ENCODE results near the gene PTPRG.
A peak's percentile ranks its signal among the peaks of the same experiment; 100 is the strongest.

PTPRG gene

DNA sequence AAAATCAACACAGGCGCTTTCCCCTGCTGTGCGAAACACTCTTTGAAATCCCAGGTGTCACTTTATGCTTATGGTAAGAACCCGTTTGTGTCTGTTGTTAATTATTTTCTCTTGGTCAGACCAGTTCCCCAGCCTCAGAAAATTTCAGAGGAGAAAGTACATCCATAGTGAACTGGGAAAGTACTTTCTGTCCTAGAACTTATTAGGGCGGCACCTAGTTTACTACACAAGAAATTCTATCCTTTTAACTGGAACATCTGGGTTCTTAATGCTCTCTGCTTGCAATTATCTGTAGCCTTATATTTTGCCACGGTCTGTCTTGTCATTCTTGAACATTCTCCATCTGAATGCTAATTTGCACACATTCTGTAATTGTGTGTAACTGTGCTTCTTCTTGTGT is 215.0 kb downstream of the PTPRG start:
- DNase-seq: no peak

DNA sequence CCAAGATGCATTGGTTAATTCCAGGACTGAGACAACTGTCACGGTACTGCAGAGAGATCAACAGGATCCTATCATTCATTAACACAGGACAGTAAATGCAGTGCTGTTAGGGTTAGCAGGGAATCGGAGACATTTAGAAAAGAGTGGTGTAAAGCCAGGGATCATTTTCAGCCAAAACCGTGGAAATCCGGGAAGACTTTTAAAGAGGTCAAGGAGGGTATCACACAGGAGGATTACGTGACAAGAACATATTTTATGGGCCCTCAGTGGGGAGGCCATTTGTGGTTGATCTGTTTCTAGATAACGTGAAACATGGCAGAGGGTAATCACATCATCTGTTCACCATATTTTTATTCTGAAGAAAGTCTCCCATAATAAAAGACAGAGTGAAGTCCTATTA is 216.1 kb downstream of the PTPRG start:
- DNase-seq: no peak

DNA sequence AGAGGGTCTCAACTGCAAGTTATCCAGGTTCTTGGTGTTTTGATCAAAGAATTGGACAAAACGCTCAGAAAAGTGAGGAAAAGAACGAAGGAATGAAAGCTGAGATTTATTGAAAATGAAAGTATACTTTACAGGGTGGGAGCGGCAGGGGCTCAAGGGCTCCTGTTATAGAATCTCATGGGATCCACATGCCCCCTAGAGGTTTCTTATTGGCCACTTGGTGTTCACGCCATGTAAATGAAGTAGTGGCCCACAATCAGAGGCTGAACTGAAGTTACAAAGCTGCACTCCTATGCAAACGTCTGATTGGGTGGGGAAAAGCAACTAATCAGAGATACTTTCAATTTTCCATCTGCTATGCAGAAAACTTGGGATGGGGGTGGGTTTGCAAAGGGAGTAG is 216.7 kb downstream of the PTPRG start:
- DNase-seq: no peak

DNA sequence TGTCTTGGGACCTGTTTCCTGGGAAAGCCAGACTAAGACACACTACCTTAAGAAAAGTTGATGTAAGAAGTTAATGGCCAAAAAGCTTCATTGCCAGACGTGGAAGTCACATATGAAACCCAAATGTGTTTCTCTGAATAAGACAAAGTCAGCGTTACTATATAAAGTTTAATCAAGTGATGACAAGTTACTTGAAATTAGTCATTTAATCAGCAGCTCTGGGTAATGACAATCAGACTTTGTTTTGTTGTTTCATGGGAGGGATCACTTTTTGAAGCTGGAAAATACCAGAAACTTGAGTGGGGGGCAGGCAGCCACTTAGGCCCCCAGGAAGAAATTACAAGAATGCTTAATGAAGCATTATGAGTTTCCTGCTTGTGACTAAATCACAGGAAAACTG is 218.6 kb downstream of the PTPRG start:
- peak; percentile 65 for DNase-seq

DNA sequence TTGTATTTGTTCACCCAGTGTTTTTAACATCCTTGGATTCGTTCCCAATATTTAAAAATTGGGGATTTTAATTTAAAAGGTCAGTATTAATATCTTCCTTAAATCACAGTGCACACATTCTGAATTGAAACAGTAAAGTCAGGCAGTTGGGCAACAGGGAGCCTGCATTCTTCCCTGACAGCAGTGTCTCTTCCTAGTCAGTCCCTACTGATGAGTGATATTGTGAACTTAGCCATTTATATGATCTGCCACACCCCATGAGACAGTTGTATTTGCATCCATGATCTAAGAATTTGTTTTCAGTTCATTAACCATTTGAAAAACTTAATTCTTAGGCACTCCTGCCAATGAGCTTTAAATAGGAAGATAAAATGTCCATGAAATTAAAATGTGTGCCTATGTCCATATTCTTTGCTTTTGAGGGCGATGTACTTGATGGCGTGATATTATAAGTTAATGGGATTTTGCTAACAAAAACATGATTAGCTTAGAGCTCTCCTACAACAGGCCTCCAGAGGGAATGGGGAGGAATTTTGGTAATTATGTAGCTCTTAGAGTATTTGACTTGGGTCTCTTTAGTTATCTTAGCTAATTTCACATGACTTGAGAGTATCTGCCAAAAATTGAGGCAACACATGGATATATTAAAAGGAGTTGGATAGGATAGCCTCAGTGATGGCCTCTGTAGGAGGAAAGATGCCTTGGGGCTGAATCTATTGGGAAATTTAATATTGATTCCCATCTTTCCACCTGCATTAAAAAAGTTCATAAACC is 219.3 kb downstream of the PTPRG start:
- DNase-seq: no peak

DNA sequence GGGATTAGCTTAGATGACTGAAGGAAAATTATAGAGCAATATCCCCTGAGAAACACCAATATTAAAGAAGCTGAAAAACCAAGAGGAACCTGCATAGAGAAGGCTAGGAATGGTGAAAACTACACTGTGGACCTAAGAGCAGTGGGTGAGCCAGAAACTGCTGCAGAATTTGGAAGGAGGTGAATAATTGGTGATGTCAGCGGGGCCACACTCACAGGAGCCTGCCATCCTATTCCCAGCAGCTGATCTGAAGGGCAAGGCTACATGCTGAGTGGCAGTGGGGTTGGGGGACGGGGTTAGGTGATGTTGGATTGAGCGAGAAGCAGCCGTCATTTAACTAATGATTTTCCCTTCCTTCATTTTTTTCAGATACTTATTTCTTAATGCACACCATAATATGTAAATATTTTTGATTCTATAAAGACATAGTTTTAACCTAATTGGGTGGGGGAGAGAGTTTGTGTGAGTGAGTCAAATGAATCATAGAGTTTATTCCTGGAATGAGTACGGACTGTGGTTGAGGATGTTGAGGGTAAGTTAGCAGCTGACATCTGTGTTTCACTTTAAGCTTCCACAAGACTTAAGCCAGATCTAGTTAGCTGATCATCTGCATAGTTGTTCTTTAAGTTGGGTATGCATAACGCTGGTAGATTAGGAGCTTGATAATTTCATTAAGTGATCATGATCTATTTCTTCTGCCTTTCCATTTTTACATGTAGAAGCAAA is 222.8 kb downstream of the PTPRG start:
- DNase-seq: peak; percentile 84

DNA sequence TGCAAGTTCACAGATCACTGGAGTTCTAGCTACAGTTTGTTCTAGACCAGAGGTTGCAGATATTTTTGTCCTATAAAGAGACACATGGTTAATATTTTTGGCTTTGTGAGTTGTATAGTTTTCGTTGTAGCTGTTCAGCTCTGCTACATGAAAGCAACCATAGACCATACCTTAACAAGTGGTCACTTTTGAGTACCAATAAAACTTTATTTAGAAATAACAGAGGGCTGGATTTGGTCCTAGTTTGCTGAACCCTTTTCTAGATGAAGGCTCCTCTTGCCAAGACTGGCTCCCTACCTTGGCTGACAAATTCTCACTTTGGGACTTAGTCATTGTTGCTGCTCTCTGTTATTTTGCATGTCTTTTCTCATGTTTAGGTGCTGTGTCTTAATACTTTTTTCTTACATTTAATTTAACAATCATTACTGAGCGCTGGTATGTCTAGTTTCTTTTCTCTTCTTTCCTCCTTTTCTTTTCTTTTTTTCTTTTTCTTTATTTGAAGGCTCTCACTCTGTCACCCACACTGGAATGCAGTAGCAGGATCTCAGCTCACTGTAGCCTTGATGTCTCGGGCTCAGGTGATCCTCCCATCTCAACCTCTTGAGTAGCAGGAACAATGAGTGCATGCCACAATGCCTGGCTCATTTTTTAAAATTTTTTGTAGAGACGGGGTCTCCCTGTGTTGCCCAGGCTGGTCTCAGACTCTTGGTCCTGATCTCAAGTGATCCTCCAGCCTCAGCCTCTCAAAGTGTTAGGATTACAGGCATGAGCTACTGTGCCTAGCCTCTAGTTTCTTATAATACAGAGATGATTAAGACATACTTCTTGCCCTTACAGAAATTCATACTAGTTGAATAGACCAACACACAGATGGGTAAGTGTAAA is 227.5 kb downstream of the PTPRG start:
- no peak for DNase-seq

DNA sequence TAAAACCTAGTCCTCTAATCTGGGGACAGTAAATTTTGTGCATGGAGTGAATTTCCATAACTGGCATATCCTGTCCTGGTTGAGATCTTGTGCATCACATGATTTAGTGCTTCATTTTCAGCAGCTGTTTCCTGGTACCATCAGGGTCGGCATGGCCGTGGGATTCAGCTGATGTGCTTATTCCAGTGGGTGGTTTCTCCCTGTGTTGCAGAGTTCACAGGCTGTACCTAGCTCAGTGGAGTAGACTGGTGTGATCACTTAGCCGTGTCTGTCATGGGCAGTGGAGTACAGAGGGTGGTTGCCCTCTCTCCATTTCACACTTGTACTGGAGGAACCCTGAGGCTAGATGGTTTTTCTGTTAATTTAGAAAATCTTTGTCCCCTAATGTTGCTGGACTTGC is 228.5 kb downstream of the PTPRG start:
- no peak for DNase-seq

DNA sequence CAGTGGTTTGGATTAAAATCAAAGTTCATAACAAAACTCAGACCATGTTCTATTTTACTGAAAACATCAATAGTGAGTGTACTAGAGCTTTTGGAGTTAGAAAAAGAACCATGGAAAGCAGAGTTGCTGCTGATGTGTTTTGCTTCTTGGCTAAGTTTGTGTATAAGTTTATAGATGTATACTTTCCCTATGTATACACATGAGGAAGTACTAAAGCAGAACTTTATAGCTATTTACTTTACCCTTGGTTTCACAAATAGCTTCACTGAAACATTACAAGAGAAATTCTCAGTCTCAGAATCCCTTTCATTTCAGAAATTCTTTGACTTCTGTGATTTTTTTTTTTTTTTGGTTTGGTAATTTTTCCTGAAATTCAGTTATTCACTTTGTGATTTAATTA is 229.0 kb downstream of the PTPRG start:
- DNase-seq: no peak

DNA sequence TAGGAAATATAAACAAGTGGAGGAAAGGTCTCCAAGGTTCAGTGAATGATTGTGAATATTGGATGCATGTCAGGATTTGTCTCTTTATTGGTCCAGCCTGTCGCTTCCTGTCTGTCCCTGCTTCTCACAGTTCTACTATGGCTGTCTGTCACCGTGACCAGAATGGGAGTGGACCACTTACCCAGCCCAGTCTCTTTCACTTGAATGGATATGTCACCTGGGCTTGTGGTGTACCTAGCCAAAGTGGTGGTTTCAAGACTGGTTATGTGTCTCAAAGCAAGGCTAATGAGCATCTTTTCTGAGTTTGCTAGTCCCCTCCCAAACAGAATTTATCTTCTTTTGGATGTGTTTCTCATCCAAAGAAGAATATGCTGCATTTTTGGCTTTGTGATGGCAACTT is 231.7 kb downstream of the PTPRG start:
- DNase-seq: no peak

DNA sequence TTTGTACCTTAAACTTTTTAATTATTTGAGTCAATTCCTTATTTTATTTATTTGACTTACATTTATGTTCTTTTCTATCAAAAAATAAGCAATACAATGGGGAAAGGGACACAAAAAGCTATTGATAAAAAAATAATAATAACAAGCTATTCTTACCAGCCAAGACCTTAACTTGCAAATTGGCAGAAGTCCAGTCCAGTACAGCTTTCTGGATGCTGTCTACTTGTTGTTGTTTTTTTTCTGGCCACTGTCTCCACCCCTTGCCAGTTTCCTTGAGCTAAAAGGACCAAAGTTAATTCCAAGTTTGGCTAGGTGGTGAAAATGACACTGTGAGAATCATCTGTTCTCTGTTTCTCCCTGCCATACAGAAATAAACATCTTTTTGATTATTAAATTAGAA is 232.2 kb downstream of the PTPRG start:
- DNase-seq: no peak

DNA sequence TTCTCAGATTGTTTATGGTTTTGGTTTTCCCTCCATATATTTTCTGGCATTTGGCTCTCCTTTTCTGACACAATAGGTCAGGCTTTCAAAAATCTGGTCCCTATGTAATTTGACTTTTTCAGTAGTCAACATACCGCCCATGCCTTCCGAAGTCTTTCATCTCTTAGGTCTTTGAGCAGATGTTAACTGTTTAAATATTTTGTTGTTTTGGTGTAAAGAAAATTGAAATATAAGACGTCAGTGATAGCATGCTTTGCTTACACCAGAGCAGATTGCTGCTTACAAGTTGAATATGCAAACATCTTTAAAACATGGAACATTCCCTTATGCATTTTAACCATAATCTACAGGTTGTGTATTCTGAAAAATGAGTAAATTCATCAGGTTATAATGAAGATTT is 233.0 kb downstream of the PTPRG start:
- DNase-seq: no peak

DNA sequence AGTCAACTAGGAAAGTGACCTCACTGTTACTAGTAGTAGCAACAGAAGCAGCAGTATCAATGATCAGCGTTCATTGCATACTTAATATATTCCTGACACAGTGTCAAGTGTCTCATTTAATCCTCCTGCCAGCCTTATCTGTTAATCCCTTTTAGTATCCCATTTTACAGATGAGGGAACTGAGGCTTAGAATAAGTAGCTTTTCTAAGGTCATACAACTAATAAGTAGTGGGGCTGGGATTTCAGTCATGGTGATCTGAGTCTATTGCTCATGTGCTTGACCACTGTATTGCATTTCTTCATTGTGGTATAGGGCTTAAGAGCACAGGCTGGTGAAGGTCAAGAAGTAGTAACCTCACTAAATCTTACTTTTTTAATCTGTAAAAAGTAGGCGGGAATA is 233.6 kb downstream of the PTPRG start:
- no peak for DNase-seq

DNA sequence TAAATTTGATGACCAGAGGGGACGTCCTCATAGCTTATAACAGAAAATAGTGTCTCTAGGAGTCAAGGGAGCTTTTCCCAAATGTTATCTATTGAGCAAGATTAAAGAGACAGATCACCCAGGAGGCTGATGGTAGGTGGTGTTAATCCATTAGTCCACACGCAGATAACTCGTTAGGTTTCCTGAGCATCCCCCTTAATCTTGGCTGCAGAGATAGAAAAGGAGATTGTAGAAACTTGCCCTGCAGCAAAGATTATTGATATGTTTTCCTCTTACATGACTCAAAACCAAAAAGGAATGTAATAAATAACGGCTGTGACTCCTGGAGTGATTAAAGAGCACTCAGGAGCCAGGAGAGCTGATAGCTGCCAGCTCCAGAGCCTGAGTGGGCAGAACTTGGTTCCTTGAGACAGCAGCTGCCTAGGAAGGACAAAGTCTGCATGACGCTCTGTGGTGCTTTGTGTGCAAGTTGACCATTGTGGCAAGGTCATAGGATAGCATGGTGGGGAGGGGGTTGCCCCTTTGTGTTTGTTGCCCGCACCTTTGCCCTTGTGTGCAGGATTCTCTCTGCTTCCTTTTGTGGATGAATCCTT is 234.8 kb downstream of the PTPRG start:
- DNase-seq: no peak

DNA sequence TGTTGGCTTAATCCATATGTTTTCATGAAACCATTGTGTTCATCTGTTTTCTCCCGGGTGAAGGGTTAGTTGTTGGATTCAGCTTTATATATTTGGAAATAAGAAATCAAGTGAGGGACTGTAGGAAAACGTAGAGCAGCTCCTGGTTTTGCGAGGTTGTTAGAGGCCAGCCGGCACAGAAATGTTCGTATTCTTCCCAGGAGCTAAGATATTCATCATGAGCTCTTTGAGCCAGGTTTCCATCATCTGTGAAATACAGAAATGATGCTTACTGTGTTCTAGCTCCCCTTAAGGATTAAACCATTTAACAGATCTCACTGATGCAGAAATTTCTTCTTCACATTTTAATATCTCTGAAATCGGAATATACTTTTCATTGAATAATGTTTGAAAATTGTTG is 235.5 kb downstream of the PTPRG start:
- no peak for DNase-seq

DNA sequence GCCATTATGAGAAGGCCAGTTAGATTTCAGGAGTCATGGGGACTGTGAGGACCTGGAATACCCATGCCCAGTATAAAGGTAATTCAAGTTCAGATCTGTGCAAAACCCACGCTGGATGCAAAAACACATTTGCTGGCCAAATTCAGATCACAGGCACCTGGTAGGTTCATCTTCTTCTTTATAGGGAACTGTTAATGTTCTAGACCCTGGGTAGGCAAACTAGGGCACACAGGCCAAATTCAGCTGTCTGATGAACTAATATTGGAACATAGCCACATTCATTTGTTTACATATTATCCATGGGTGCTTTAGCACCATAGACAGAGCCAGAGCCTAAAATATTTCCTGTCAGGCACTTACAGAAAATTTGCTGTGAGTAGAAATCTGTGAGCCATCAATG is 241.4 kb downstream of the PTPRG start:
- DNase-seq: no peak

DNA sequence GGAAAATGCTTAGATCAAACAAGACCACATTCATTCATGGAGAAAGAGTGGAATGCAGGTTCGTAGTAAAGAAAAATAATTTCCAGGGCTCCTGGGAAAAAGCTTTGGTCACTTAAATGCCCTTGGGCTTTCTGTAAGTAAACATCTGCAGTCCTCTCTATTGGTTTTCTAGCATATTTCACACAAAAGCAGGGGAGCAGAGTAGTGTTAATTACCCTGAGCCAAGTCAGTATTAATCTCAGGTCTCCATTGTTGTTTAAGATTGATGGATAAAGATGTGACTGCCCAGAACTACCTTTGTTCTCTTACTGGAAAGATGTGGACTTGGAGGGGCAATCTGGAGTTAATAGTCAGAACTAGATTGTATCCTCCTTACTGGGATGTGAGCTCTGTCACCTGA is 242.6 kb downstream of the PTPRG start:
- DNase-seq: no peak

DNA sequence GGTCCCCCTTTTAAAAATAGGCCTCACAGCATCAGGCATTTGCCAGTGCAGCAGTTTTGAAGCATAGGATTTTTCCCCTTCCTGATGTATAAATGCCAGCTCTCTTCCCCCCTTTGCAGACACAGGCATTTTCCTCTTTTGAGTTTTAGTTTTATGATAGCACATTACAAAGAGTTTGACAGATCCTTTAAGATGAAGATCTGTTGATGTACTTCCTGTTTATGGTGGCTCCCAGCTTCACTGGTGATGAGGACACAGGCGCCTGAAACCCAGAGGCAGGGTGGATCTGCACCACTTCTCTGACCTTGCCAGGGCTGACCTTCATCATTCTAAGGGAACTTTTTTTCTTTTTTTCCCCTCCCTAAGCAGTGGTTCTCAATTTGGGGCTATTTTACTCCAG is 243.4 kb downstream of the PTPRG start:
- no peak for DNase-seq

DNA sequence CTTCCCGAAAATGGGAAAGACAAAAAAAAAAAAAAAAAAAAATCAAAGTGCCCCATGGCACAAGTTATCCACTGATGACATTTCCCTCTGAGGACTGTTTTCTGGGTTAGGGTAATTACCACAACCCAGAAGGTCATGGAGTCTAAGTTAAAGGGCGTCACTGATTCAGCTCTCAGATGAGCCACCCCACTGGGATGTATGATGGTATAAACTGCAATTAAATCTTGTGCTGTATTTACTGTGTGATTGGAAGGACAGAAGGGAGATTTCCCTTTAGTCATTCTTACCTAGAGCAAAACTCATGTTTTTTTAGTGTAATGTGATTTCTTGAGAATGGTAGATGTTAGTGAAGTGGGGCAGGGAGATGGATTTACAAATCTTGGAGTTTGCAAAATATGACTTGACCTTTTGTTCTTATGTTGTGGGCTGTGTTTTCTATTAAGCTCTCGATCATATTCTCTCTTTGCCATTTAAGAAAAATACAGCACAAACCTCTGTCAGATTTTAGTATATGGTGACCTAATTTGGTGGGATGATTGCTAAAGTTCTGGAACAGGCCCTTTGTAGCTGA is 244.2 kb downstream of the PTPRG start:
- DNase-seq: no peak

DNA sequence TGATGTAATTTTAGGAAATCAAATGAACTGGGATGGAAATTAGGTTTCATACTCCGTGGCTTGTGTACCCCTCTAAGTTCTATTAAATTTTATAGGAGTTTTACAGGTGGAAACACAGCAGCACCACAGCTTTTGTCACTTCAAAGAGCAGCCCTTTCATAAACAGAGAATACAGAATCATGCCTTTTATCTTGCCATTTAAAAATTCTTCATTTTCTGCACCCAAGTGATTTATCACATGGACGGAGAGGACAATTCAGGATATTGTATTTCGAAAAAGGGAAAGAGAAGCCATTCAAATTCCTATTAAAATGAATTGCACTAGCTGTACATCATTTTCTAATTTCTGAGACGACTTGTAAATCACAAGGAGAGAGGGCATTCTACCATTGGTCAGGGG is 245.4 kb downstream of the PTPRG start:
- no peak for DNase-seq

DNA sequence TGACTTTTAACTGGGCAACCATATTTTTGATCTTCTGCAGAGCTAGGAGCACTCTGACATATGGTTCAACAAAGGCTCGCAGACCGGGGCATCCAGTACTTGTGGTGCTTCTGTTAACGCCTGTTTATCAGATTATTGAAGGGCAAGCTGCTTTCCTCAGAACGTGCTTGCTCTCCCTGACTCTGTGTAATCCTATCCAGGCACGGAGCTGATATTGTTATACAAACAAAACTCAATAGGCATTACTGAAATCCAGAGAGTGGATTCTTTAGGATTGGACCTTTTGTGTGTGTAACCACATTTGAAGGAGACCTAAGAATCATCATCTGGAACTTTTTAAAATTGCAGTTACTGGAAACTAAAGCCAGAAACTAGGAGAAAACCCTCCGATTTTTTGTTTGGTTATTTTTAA is 246.5 kb downstream of the PTPRG start:
- DNase-seq: peak; percentile 31

DNA sequence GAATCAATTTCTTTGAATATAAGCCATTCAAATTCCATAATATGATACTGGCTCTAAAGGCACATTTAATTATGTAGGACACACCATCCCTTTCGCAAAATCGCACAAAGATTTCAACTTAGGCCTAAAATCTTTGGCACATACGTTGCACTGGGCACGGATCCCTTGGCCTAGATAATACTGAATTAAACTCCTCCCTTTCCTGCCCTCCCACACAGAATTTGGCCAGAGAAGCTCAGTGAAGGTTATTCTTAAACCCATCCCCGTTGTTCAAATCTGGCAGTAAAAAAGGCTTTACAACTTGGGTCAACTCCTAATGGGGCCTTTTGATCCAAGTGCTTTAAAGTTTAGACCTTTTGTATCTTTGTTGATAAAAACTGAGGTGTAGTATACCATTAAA is 247.2 kb downstream of the PTPRG start:
- no peak for DNase-seq

DNA sequence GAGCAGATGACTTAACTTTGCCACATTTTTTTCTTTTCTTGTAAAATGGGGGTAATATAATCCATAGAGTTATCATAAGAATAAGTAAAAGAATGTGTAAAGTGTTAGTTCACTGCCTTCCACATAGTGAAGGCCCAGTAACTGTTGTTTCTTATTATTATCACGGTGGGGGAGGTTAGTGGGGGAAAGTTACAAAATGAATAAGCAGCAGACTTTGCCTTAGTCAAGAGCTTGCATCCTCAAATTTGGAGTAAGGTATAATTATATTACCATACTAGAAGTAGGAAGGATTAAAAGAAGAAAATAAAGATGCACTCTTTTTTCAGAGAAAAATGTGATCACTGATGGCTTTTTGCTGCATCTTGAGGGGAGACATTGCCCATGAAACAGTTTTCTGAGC is 247.6 kb downstream of the PTPRG start:
- no peak for DNase-seq
